ENCODE data around the gene KRT31. TPM values are rescaled to one million over a fixed set of nuclear protein-coding genes. Genes with fewer than 3 reads are reported as not detected.

The KRT31 gene
- total and polyA plus RNA-seq, 2 of the 8 experiments (the other 6 are each of a cell fraction or from before 2014, with no cell fraction given) = not detected

DNA sequence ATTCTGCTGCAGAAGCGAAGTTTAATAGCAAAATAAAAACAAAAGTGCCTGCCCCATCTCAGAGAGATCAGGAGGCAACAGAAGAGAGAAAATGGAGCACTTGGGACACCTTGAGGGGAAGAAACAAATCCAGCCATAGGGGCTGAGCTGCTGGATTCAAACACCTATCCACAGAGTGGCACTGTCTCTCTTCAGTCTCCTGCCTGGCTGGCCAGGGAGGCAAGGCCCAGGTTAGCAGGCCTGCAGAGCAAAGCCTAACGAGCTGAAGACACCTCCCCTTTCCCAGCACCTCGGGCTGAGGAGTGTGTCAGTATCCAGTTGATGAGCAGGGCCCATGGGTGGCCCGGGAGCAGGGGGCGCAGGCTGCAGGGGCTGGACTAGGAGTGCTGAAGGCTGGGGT is 8.8 kb upstream of the KRT31 start:
- 59% methylated on average over 5 of the region's 5 CpGs; no CpG with 5 or more reads in 1 of the 2 experiments for WGBS, 2 experiments (ENCODE audit: extremely low coverage in 1 of 2, insufficient coverage in 1 of 2, insufficient read length in 1 of 2, insufficient replicate concordance in 2 of 2, low coverage in 1 of 2, low lambda C conversion rate in 2 of 2, missing lambda C conversion rate in 1 of 2)
- H3K9ac ChIP-seq (replicated peaks in 1 of 4; ENCODE audit: extremely low read depth in 1 of 4, low read depth in 3 of 4, low read length in 3 of 4) = no peak overlapping the region
- no peaks in the 10 kb centered on the region; a peak in 1 of 7 replicates for H3K27me3 ChIP-seq (replicated peaks in 1 of 4; ENCODE audit: control insufficient read depth in 3 of 4, extremely low read depth in 1 of 4, insufficient read depth in 3 of 4, low read length in 3 of 4)
- H3K79me1 ChIP-seq (ENCODE audit: low read depth, low read length) = no peaks in the 10 kb centered on the region
- no peaks in the 10 kb centered on the region for H3K23me2 ChIP-seq (ENCODE audit: low read depth, low read length)
- no peak overlapping the region for H3K4me3 ChIP-seq (ENCODE audit: extremely low read depth in 1 of 4, insufficient read depth in 2 of 4, low read depth in 3 of 4, low read length in 4 of 4)
- no peak overlapping the region for H2AK5ac ChIP-seq (ENCODE audit: low read depth, low read length)
- FAIRE-seq (no peak), DNase-seq (ENCODE audit: low read depth in 1 of 2, low spot score in 2 of 2) (no peak)
- H3K27ac ChIP-seq (ENCODE audit: low read depth, low read length) = no peak overlapping the region
- no peak overlapping the region for H2BK12ac ChIP-seq (ENCODE audit: low read depth, low read length)
- H3K14ac ChIP-seq (ENCODE audit: insufficient read length) = no peak overlapping the region
- H3K23ac ChIP-seq (ENCODE audit: insufficient read length) = no peak overlapping the region
- no peak overlapping the region for H4K5ac ChIP-seq (ENCODE audit: insufficient read length, low read depth, low read length)
- H3K9me3 ChIP-seq (ENCODE audit: insufficient read depth in 2 of 2, low read depth in 1 of 2, low read length in 1 of 2) = no peaks in the 10 kb centered on the region
- no peak overlapping the region for H2BK5ac ChIP-seq (ENCODE audit: low read depth, low read length)
- H4K91ac ChIP-seq (replicated peaks; ENCODE audit: insufficient read length, low read length) = no peak overlapping the region
- CTCF ChIA-PET (ENCODE audit: partially characterized antibody) = interaction anchor here (0.6 to 7.2 kb wide), 14 partner anchors 12 to 460 kb away, joined by 3 to 51 read pairs (median 4); partner anchors contain the start of gene KRT15
- H3K79me2 ChIP-seq (ENCODE audit: control insufficient read depth in 1 of 2, insufficient read depth in 2 of 2, low read length in 2 of 2) = no peaks in the 10 kb centered on the region
- no peak overlapping the region for H2BK120ac ChIP-seq (replicated peaks; ENCODE audit: low read depth, low read length)
- H3K56ac ChIP-seq (replicated peaks; ENCODE audit: insufficient read length, low read depth, low read length) = no peak overlapping the region
- H3K18ac ChIP-seq (ENCODE audit: extremely low read depth, low read length) = no peak overlapping the region
- no peak overlapping the region for H3K4ac ChIP-seq (replicated peaks; ENCODE audit: insufficient read length, low read depth, low read length)
- H2BK20ac ChIP-seq (ENCODE audit: low read length) = no peak overlapping the region
- no peak overlapping the region for H4K8ac ChIP-seq (ENCODE audit: extremely low read depth, insufficient read depth, low read length)
- H2AFZ ChIP-seq (ENCODE audit: low read length) = no peak overlapping the region
- POLR2A ChIA-PET (ENCODE audit: partially characterized antibody) = interaction anchor here (1.1 kb wide), 1 partner anchor 116 kb away, joined by 3 read pairs; no protein-coding TSS in a partner anchor
- H2BK15ac ChIP-seq (ENCODE audit: low read length) = no peak overlapping the region
- no peaks in the 10 kb centered on the region for H3K36me3 ChIP-seq (ENCODE audit: control insufficient read depth in 2 of 4, insufficient read depth in 4 of 4, low read length in 3 of 4)
- peak; percentile 42 to 57 for TF ChIP-seq RAD21 (IDR thresholded peaks at IDR 0.05 in 1 of 2, conservative IDR thresholded peaks at IDR 0.05 in 1 of 2; ENCODE audit: low read depth in 2 of 2, low read length in 2 of 2)
- no peak for TF ChIP-seq KDM4A (IDR thresholded peaks at IDR 0.05; ENCODE audit: low read depth, low read length, severe bottlenecking)
- TF ChIP-seq, protein P1, sequence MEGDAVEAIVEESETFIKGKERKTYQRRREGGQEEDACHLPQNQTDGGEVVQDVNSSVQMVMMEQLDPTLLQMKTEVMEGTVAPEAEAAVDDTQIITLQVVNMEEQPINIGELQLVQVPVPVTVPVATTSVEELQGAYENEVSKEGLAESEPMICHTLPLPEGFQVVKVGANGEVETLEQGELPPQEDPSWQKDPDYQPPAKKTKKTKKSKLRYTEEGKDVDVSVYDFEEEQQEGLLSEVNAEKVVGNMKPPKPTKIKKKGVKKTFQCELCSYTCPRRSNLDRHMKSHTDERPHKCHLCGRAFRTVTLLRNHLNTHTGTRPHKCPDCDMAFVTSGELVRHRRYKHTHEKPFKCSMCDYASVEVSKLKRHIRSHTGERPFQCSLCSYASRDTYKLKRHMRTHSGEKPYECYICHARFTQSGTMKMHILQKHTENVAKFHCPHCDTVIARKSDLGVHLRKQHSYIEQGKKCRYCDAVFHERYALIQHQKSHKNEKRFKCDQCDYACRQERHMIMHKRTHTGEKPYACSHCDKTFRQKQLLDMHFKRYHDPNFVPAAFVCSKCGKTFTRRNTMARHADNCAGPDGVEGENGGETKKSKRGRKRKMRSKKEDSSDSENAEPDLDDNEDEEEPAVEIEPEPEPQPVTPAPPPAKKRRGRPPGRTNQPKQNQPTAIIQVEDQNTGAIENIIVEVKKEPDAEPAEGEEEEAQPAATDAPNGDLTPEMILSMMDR (IDR thresholded peaks at IDR 0.05; ENCODE audit: control extremely low read depth in 1 of 3, insufficient read depth in 1 of 3, low read depth in 1 of 3, low read length in 3 of 3) = peak in 1 of 3 experiments; percentile 27; a peak in 1 of 4 replicates
- H4K20me1 ChIP-seq (replicated peaks in 1 of 2; ENCODE audit: control insufficient read depth in 1 of 2, insufficient read depth in 2 of 2, low read length in 2 of 2) = no peaks in the 10 kb centered on the region
- H3K4me2 ChIP-seq (ENCODE audit: insufficient read depth in 1 of 2, low read depth in 2 of 2, low read length in 2 of 2) = no peak overlapping the region
- H3K4me1 ChIP-seq (replicated peaks in 1 of 4; ENCODE audit: control insufficient read depth in 3 of 4, insufficient read depth in 4 of 4, low read length in 3 of 4) = peaks cover 0 to 1% (median 0%) of the 10 kb centered on the region in 4 experiments; a peak in 2 of 7 replicates
